GM20431 (cell line): ENCODE measurements around the gene EIPR1.

Source experiments
- in situ Hi-C: fragments of 300-500 bp; cut with MseI, MboI; formaldehyde crosslinking; loops from one replicate; pipeline ENCODE4 v1.15.0; 2020; ENCODE audit warnings: low sequenced_read_pairs; ENCODE audit not compliant: unreplicated experiment

Gene EIPR1

GRCh38 chr2:3377612-3378432 lies at the start of gene EIPR1:
TSS of gene EIPR1 (minus strand) at chr2:3377818. CDS start at chr2:3377689, 129 bp downstream.
- in situ Hi-C loops: no loop called here

GRCh38 chr2:3427272-3427671 lies 49.7 kb upstream of the EIPR1 start:
- in situ Hi-C loops: no loop called here

- in situ Hi-C loops: no loop called here
Measured at GRCh38 chr2:3426615-3427014, 49.0 kb upstream of the EIPR1 start.

GRCh38 chr2:3424171-3424795 lies 46.7 kb upstream of the EIPR1 start:
- in situ Hi-C loops: no loop called here

- in situ Hi-C loops: no loop called here
Measured at GRCh38 chr2:3423492-3424170, 46.0 kb upstream of the EIPR1 start.

- in situ Hi-C loops: no loop called here
Measured at GRCh38 chr2:3422161-3422779, 44.7 kb upstream of the EIPR1 start.

- in situ Hi-C loops: no loop called here
Measured at GRCh38 chr2:3421580-3421979, 44.0 kb upstream of the EIPR1 start.

- in situ Hi-C loops: no loop called here
Measured at GRCh38 chr2:3420769-3421397, 43.3 kb upstream of the EIPR1 start.

- in situ Hi-C loops: no loop called here
Measured at GRCh38 chr2:3420076-3420768, 42.6 kb upstream of the EIPR1 start.

GRCh38 chr2:3418766-3419404 lies 41.3 kb upstream of the EIPR1 start:
- in situ Hi-C loops: no loop called here

- in situ Hi-C loops: no loop called here
Measured at GRCh38 chr2:3414133-3414860, 36.7 kb upstream of the EIPR1 start.

- in situ Hi-C loops: no loop called here
Measured at GRCh38 chr2:3413697-3414096, 36.1 kb upstream of the EIPR1 start.

- in situ Hi-C loops: no loop called here
Measured at GRCh38 chr2:3411103-3411502, 33.5 kb upstream of the EIPR1 start.

GRCh38 chr2:3409627-3410170 lies 32.1 kb upstream of the EIPR1 start:
- in situ Hi-C loops: no loop called here

- in situ Hi-C loops: no loop called here
Measured at GRCh38 chr2:3408781-3409180, 31.2 kb upstream of the EIPR1 start.

- in situ Hi-C loops: no loop called here
Measured at GRCh38 chr2:3406501-3406900, 28.9 kb upstream of the EIPR1 start.

- in situ Hi-C loops: no loop called here
Measured at GRCh38 chr2:3405876-3406275, 28.3 kb upstream of the EIPR1 start.

GRCh38 chr2:3405307-3405706 lies 27.7 kb upstream of the EIPR1 start:
- in situ Hi-C loops: no loop called here
